ENCODE results near the gene TBC1D21.

TBC1D21 gene

DNA sequence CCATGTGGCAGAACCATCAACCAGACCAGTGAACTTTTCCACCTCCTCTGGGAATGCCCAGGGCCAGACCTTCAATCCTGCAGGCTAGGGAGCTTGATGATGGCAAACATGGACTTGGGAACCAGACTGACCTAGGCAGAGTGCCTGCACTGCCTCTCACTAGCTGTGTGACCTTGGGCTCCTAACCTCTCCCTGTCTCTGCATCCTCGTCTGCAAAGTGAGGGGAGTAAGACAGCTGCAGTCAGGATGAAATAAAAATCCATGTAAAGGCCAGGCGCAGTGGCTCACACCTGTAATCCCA, 35.4 kb downstream of the TBC1D21 start:
- no peak overlapping the region for H3K4me3 ChIP-seq (ENCODE audit: low read depth in 1 of 2, low read length in 1 of 2)
- H3K4me1 ChIP-seq (ENCODE audit: control insufficient read depth in 1 of 2, insufficient read depth in 1 of 2, low read depth in 1 of 2, low read length in 1 of 2), result peaks cover 0 to 3% of the 10 kb centered on the region in 2 experiments
- TF ChIP-seq, protein P1, sequence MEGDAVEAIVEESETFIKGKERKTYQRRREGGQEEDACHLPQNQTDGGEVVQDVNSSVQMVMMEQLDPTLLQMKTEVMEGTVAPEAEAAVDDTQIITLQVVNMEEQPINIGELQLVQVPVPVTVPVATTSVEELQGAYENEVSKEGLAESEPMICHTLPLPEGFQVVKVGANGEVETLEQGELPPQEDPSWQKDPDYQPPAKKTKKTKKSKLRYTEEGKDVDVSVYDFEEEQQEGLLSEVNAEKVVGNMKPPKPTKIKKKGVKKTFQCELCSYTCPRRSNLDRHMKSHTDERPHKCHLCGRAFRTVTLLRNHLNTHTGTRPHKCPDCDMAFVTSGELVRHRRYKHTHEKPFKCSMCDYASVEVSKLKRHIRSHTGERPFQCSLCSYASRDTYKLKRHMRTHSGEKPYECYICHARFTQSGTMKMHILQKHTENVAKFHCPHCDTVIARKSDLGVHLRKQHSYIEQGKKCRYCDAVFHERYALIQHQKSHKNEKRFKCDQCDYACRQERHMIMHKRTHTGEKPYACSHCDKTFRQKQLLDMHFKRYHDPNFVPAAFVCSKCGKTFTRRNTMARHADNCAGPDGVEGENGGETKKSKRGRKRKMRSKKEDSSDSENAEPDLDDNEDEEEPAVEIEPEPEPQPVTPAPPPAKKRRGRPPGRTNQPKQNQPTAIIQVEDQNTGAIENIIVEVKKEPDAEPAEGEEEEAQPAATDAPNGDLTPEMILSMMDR (IDR thresholded peaks at IDR 0.05), result no peak
- H3K27me3 ChIP-seq, result no peaks in the 10 kb centered on the region
- H3K36me3 ChIP-seq, result no peaks in the 10 kb centered on the region
- H3K27ac ChIP-seq, result no peak overlapping the region
- no peaks in the 10 kb centered on the region for H3K9me3 ChIP-seq

DNA sequence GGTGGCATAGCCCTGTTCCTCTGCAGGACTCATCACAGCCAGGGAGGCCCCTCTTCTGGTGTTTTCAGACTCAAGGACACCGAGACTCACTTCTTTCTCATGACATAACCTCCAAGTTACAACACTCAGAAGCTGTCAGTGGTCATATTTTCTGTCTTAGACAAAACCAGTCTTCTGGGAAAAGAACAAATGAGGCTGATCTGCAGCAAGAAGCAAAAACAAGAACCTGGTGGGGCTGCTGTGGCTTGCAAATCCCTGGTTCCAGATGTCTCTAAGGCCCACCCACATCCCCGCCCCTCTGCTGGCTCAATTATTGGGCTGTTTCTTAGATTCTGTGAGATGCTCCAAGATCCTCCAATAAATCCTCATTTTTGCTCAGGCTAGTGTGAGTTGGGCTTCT, 36.3 kb downstream of the TBC1D21 start:
- TF ChIP-seq, protein P1 (IDR thresholded peaks at IDR 0.05), result no peak
- H3K4me1 ChIP-seq (ENCODE audit: control insufficient read depth in 1 of 2, insufficient read depth in 1 of 2, low read depth in 1 of 2, low read length in 1 of 2), result peaks cover 0 to 9% of the 10 kb centered on the region in 2 experiments
- H3K4me3 ChIP-seq (ENCODE audit: low read depth in 1 of 2, low read length in 1 of 2), result no peak overlapping the region
- H3K36me3 ChIP-seq, result no peaks in the 10 kb centered on the region
- no peaks in the 10 kb centered on the region for H3K27me3 ChIP-seq
- no peak overlapping the region for H3K27ac ChIP-seq
- no peaks in the 10 kb centered on the region for H3K9me3 ChIP-seq

DNA sequence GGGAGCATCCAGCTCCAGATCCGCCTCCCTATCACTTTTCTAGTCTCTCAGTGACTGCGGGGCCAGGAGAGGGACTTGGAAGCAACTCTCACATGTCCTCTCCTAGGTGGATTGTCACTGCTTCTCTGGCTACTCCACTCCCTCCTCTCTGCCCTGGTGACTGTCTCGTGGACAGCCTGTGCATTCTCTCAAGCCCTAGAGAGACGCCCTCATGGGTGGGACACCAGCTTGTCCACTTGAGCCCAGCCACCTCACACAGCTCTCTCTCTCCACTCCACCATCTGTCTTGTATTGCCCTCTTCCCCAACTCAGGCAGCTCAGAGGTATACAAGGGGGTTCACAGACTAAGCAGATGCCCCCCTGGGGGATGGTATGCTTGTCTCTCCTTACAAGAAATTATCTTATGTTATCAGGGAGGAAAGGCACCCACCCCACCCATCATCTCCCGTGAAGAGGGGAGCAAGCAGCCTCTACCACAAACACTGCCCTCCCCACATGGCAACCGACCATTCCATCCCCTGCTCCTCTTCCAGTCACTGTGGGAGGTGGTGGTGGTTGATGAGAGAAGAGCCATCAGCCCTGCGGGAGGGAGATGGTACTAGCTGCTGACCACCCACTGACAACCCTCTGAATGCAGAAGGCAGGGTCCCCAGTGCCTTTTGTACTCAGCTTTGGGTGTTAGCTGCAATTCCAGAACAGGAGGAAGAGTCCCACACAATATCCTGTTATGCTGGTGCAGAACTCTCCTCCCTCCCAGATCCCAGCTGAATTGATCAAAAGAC, 37.3 kb downstream of the TBC1D21 start:
- Histone ChIP-seq H3K27ac (no peak overlapping the region), H3K27me3 (no peaks in the 10 kb centered on the region), H3K9me3 (no peaks in the 10 kb centered on the region), H3K36me3 (no peaks in the 10 kb centered on the region), H3K4me1 (ENCODE audit: control insufficient read depth in 1 of 2, insufficient read depth in 1 of 2, low read depth in 1 of 2, low read length in 1 of 2) (peaks cover 0 to 9% of the 10 kb centered on the region in 2 experiments), H3K4me3 (ENCODE audit: low read depth in 1 of 2, low read length in 1 of 2) (no peak overlapping the region)
- TF ChIP-seq, protein P1 (IDR thresholded peaks at IDR 0.05), result no peak

DNA sequence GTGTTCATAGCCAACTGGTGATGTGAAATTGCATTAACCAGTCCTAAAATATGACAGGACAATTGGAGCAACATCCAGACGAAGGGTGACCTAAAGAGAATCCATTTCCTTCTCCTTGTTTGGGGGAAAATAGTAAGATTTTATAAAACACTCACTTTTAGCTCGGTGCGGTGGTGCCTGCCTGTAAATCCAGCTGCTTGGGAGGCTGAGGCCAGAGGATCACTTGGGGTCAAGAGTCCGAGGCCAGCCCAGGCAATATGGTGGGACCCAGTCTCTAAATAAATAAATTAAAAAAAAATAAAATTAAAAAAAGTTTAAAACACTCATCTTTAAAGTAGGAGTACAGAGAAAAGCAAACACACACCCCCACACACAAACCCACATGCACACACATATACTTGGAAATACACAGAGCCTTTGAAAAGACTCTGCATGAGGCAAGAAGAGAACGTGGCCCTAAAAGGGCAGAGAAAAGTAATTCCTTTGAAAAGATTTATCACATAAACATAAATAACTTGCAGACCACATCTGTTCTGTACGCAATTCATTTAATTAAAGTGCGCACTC, 38.7 kb downstream of the TBC1D21 start:
- no peaks in the 10 kb centered on the region for H3K27me3 ChIP-seq
- H3K36me3 ChIP-seq, result no peaks in the 10 kb centered on the region
- H3K4me3 ChIP-seq (ENCODE audit: low read depth in 1 of 2, low read length in 1 of 2), result no peak overlapping the region
- H3K4me1 ChIP-seq (ENCODE audit: control insufficient read depth in 1 of 2, insufficient read depth in 1 of 2, low read depth in 1 of 2, low read length in 1 of 2), result peaks cover 0 to 5% of the 10 kb centered on the region in 2 experiments
- TF ChIP-seq, protein P1 (IDR thresholded peaks at IDR 0.05), result no peak
- no peak overlapping the region for H3K27ac ChIP-seq
- H3K9me3 ChIP-seq, result no peaks in the 10 kb centered on the region

DNA sequence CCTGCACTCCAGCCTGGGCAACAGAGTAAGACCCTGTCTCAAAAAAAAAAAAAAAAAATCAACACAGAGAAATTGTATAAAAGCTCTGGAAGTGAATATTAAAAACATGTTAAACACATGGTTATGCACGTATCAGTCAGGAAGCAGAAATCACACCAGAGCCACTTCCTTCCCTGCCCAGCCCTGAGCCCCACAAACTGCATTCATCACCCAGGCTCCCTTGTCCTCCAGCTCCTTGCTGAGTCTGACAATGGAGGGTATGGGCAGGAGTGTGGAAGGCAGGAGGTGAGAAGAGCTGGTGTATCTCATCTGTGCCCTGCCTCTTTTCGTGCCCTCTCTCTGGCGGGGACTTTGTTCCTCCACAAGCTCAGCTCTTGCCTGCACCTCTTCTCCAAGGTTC, 40.8 kb downstream of the TBC1D21 start:
- H3K4me1 ChIP-seq (ENCODE audit: control insufficient read depth in 1 of 2, insufficient read depth in 1 of 2, low read depth in 1 of 2, low read length in 1 of 2), result peaks cover 5 to 10% of the 10 kb centered on the region in 2 experiments
- H3K9me3 ChIP-seq, result no peaks in the 10 kb centered on the region
- H3K27ac ChIP-seq, result no peak overlapping the region
- H3K4me3 ChIP-seq (ENCODE audit: low read depth in 1 of 2, low read length in 1 of 2), result no peak overlapping the region
- H3K36me3 ChIP-seq, result no peaks in the 10 kb centered on the region
- H3K27me3 ChIP-seq, result no peaks in the 10 kb centered on the region
- TF ChIP-seq, protein P1 (IDR thresholded peaks at IDR 0.05), result no peak
